IMR-90 (cell line): ENCODE data around the gene CNTN5. TPM values are rescaled to one million over a fixed set of nuclear protein-coding genes. Genes with fewer than 3 reads are reported as not detected.

Source experiments
- ATAC-seq: fragments of 200-7000 bp; cut with Tn5 transposase; 2 replicates; pipeline ENCODE4 v1.9.1; 2020; ENCODE audit warnings: low read depth, mild to moderate bottlenecking, moderate library complexity
- BruUV-seq: library from RNA; stranded (reverse); fragments of 400-500 nt; replicated peaks from 2 replicates; lab custom pipeline; 2021; lab: Mats Ljungman, UMichigan
- CTCF ChIA-PET: fragments of 300-600 bp; formaldehyde crosslinking; extraction: SDS; loops from one replicate; lab custom pipeline; 2021; ENCODE audit warnings: antibody characterized with exemption; lab: Yijun Ruan, JAX
- POLR2A ChIA-PET: fragments of 300-600 bp; sonication (Branson Sonifier 250); formaldehyde crosslinking; loops from one replicate; lab custom pipeline; 2022; ENCODE audit warnings: antibody characterized with exemption; ENCODE audit not compliant: unreplicated experiment; lab: Charles Lee
- DNase-seq: peaks from one replicate; pipeline ENCODE4 v3.0.0; 2013
- H2AFZ ChIP-seq: replicated peaks from 2 replicates; pipeline ENCODE3; 2013; ENCODE audit warnings: low read length, mild to moderate bottlenecking; ENCODE audit not compliant: poor library complexity
- H2AK5ac ChIP-seq: 2 replicates; pipeline ENCODE4 v1.6.1; 2013; ENCODE audit warnings: low read depth, low read length, inconsistent platforms
- H2AK9ac ChIP-seq: replicated peaks from 2 replicates; pipeline ENCODE3; 2013; ENCODE audit warnings: mild to moderate bottlenecking, low read depth, low read length, moderate library complexity; ENCODE audit not compliant: poor library complexity
- H2BK120ac ChIP-seq: 2 replicates; pipeline ENCODE4 v1.6.1; 2013; ENCODE audit warnings: low read depth, low read length, inconsistent platforms
- H2BK15ac ChIP-seq: 3 replicates; pipeline ENCODE4 v1.6.1; 2013; ENCODE audit warnings: low read depth, low read length, inconsistent platforms
- H2BK20ac ChIP-seq: 2 replicates; pipeline ENCODE4 v1.6.1; 2013; ENCODE audit warnings: low read depth, mild to moderate bottlenecking, inconsistent platforms, low read length, moderate library complexity
- H2BK5ac ChIP-seq: 2 replicates; pipeline ENCODE4 v1.6.1; 2013; ENCODE audit warnings: mild to moderate bottlenecking, low read depth, low read length, inconsistent platforms; ENCODE audit not compliant: poor library complexity, severe bottlenecking
- H3K14ac ChIP-seq: replicated peaks from 2 replicates; pipeline ENCODE4 v1.6.1; 2013; ENCODE audit warnings: low read depth, low read length, inconsistent platforms
- H3K18ac ChIP-seq: 2 replicates; pipeline ENCODE4 v1.6.1; 2013; ENCODE audit warnings: low read depth, low read length, control low read depth
- H3K23ac ChIP-seq: 2 replicates; pipeline ENCODE4 v1.6.1; 2013; ENCODE audit warnings: low read depth, low read length, inconsistent platforms
- H3K27ac ChIP-seq: 2 replicates; pipeline ENCODE4 v1.5.1; 2013; ENCODE audit warnings: mild to moderate bottlenecking, control low read depth, low read length; ENCODE audit not compliant: insufficient read depth
- H3K27me3 ChIP-seq: 2 replicates; pipeline ENCODE4 v1.6.1; 2013; ENCODE audit warnings: low read length; ENCODE audit not compliant: control insufficient read depth, insufficient read depth
- H3K36me3 ChIP-seq: 2 replicates; pipeline ENCODE4 v1.6.1; 2013; ENCODE audit warnings: low read length, mixed read lengths; ENCODE audit not compliant: control insufficient read depth, insufficient read depth
- H3K4ac ChIP-seq: 2 replicates; pipeline ENCODE4 v1.6.1; 2013; ENCODE audit warnings: low read depth, low read length, inconsistent platforms
- H3K4me1 ChIP-seq: 2 replicates; pipeline ENCODE4 v1.6.1; 2013; ENCODE audit warnings: low read length, mixed read lengths; ENCODE audit not compliant: control insufficient read depth, insufficient read depth
- H3K4me2 ChIP-seq: 2 replicates; pipeline ENCODE4 v1.6.1; 2013; ENCODE audit warnings: low read depth, mild to moderate bottlenecking, control low read depth, low read length, moderate library complexity
- H3K4me3 ChIP-seq: 2 replicates; pipeline ENCODE4 v1.5.1; 2013; ENCODE audit warnings: low read depth, mild to moderate bottlenecking, control low read depth, low read length, moderate library complexity; ENCODE audit not compliant: insufficient read depth
- H3K56ac ChIP-seq: 2 replicates; pipeline ENCODE4 v1.6.1; 2013; ENCODE audit warnings: low read length, inconsistent platforms; ENCODE audit not compliant: insufficient read depth; ENCODE audit errors: extremely low read depth
- H3K79me1 ChIP-seq, 2 experiments: 2 replicates each; pipeline ENCODE4 v1.6.1; 2013; ENCODE audit warnings: low read length in 2 of 2, inconsistent platforms in 1 of 2, low read depth in 1 of 2
- H3K9ac ChIP-seq: 2 replicates; pipeline ENCODE4 v1.6.1; 2013; ENCODE audit warnings: low read depth, low read length, control low read depth
- H3K9me1 ChIP-seq: 2 replicates; pipeline ENCODE4 v1.6.1; 2013; ENCODE audit warnings: low read length, inconsistent platforms; ENCODE audit not compliant: insufficient read depth
- H3K9me3 ChIP-seq: 2 replicates; pipeline ENCODE4 v1.6.1; 2013; ENCODE audit warnings: low read length; ENCODE audit not compliant: control insufficient read depth, insufficient read depth
- H4K20me1 ChIP-seq: 2 replicates; pipeline ENCODE4 v1.6.1; 2013; ENCODE audit warnings: low read length, inconsistent platforms; ENCODE audit not compliant: insufficient read depth
- H4K5ac ChIP-seq: 2 replicates; pipeline ENCODE4 v1.6.1; 2013; ENCODE audit warnings: mild to moderate bottlenecking, low read depth, low read length, control low read depth
- H4K8ac ChIP-seq, 2 experiments: 2 replicates each; pipeline ENCODE4 v1.6.1; 2013; ENCODE audit warnings: low read depth in 2 of 2, low read length in 2 of 2, control low read depth in 1 of 2, inconsistent platforms in 1 of 2
- H4K91ac ChIP-seq: 2 replicates; pipeline ENCODE4 v1.6.1; 2013; ENCODE audit warnings: low read depth, low read length, inconsistent platforms; ENCODE audit not compliant: insufficient read depth
- CEBPB ChIP-seq: IDR thresholded peaks from 2 replicates; pipeline ENCODE4 v1.6.1; 2012; ENCODE audit warnings: low read depth, low read length, improper control_type of control experiment
- MAFK ChIP-seq: IDR thresholded peaks from 2 replicates; pipeline ENCODE4 v1.6.1; 2012; ENCODE audit warnings: low read depth, low read length, improper control_type of control experiment
- RAD21 ChIP-seq: IDR thresholded peaks from 2 replicates; pipeline ENCODE4 v1.6.1; 2012; ENCODE audit warnings: low read length, improper control_type of control experiment
- RFX5 ChIP-seq: IDR thresholded peaks from 2 replicates; pipeline ENCODE4 v1.8.0; 2012; ENCODE audit warnings: low read depth, mild to moderate bottlenecking, low read length, moderate library complexity
- SMC3 ChIP-seq: fragments of 150-350 bp; IDR thresholded peaks from 2 replicates; pipeline ENCODE4 v1.6.1; 2016; ENCODE audit warnings: low read depth, mild to moderate bottlenecking, antibody characterized with exemption, low read length, moderate library complexity
- WGBS, 2 experiments: methylation state at CpG; one replicate each; pipeline versions ENCODE4 v1.1.5 to v1.1.7; 2013; ENCODE audit warnings: missing lambda C conversion rate in 2 of 2; ENCODE audit not compliant: insufficient read length in 1 of 2; ENCODE audit errors: extremely low coverage in 2 of 2; 5-methylcytosine and 5-hydroxymethylcytosine counted together
- dilution Hi-C: fragments of 300-500 bp; cut with HindIII; formaldehyde crosslinking; loops from one replicate; pipeline ENCODE4 v1.14.3; 2018; ENCODE audit warnings: low sequenced_read_pairs; ENCODE audit not compliant: unreplicated experiment
- in situ Hi-C: fragments of 300-500 bp; cut with MboI; formaldehyde crosslinking; loops from 3 replicates; pipeline ENCODE4 v1.14.3; 2019; ENCODE audit warnings: low sequenced_read_pairs, inconsistent platforms, mixed read lengths
- intact Hi-C: fragments of 100-400 bp; cut with micrococcal nuclease; formaldehyde crosslinking; loops from 2 replicates; pipeline ENCODE4 v1.10.0; 2022
- polyA plus RNA-seq, 3 experiments: library from polyadenylated mRNA; depleted of rRNA; stranded (reverse); fragments of >200 nt; gene quantifications; 2 replicates each; pipeline ENCODE4 v1.2.3, GENCODE V29; 2012; ENCODE audit warnings: low replicate concordance in 1 of 3
- total RNA-seq: library from RNA; depleted of rRNA; stranded (reverse); fragments of >200 nt; gene quantifications from 2 replicates; pipeline ENCODE4 v1.2.3, GENCODE V29; 2012
- TF ChIP-seq, protein P1 (sequence below): fragments of 150-350 bp; IDR thresholded peaks from 2 replicates; pipeline ENCODE4 v1.6.1; 2016; ENCODE audit warnings: low read depth, mild to moderate bottlenecking, low read length, moderate library complexity, borderline replicate concordance

CNTN5 gene
- total and polyA plus RNA-seq, 2 of the 4 experiments (the other 2 are of a cell fraction) = not detected

DNA sequence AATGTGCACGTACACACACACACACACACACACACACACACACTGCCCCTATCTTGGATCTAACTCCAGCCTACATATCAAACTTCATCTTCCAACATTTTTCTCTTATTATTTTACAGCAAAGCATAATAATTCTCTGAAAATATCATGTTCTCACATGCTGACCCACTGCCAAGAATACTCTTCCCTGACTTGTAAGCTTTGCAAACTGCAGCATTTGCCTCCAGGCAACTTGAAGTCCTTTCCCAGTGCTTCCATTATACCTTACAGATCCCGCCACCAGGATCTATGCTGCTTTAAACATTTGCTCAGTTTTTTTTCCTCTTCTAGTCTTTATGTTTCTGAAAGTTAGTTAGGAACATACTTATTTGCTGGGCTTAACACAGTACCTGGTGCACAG is 1183.0 kb downstream of the CNTN5 start:
- H3K4me2 ChIP-seq = no peak overlapping the region
- no peak overlapping the region for H3K27ac ChIP-seq
- no TSS peak for BruUV-seq
- H4K20me1 ChIP-seq = no peaks in the 10 kb centered on the region
- no peak overlapping the region for H2BK20ac ChIP-seq
- in situ Hi-C loops (no loop called here), dilution Hi-C loops (no loop called here), intact Hi-C loops (no loop called here)
- no peak overlapping the region for H4K8ac ChIP-seq
- no peak overlapping the region for H3K18ac ChIP-seq
- H2AFZ ChIP-seq = no peak overlapping the region
- ATAC-seq = no peak
- H3K9ac ChIP-seq = no peak overlapping the region
- TF ChIP-seq, protein P1, sequence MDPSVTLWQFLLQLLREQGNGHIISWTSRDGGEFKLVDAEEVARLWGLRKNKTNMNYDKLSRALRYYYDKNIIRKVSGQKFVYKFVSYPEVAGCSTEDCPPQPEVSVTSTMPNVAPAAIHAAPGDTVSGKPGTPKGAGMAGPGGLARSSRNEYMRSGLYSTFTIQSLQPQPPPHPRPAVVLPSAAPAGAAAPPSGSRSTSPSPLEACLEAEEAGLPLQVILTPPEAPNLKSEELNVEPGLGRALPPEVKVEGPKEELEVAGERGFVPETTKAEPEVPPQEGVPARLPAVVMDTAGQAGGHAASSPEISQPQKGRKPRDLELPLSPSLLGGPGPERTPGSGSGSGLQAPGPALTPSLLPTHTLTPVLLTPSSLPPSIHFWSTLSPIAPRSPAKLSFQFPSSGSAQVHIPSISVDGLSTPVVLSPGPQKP = no peak
- TF ChIP-seq RFX5 (no peak), RAD21 (no peak), MAFK (no peak), CEBPB (no peak), SMC3 (no peak)
- no peak overlapping the region for H2BK120ac ChIP-seq
- POLR2A ChIA-PET = no interaction called here
- CTCF ChIA-PET = no interaction called here
- WGBS, 2 experiments = 71% methylated on average over 1 of the region's 2 CpGs; no CpG with 5 or more reads in 1 of the 2 experiments
- H3K9me1 ChIP-seq = no peaks in the 10 kb centered on the region
- no peak overlapping the region for H3K56ac ChIP-seq
- no peak overlapping the region for H3K23ac ChIP-seq
- H3K4me3 ChIP-seq = no peak overlapping the region
- H2AK5ac ChIP-seq = no peak overlapping the region
- no peak overlapping the region for H4K5ac ChIP-seq
- no peaks in the 10 kb centered on the region for H3K36me3 ChIP-seq
- DNase-seq = no peak
- no peaks in the 10 kb centered on the region for H3K9me3 ChIP-seq
- H3K27me3 ChIP-seq = no peaks in the 10 kb centered on the region
- H2BK15ac ChIP-seq = no peak overlapping the region
- no peaks in the 10 kb centered on the region for H3K4me1 ChIP-seq
- H4K91ac ChIP-seq = no peak overlapping the region
- no peak overlapping the region for H2AK9ac ChIP-seq
- H3K14ac ChIP-seq = no peak overlapping the region
- no peaks in the 10 kb centered on the region for H3K79me1 ChIP-seq
- H2BK5ac ChIP-seq = no peak overlapping the region
- no peak overlapping the region for H3K4ac ChIP-seq
